K562 (cell line): ENCODE results near the gene ERP44. TPM values are rescaled to one million over a fixed set of nuclear protein-coding genes. Genes with fewer than 3 reads are reported as not detected.

Source experiments
- ATAC-seq: fragments of 200-7000 bp; cut with Tn5 transposase; 3 replicates; pipeline ENCODE4 v1.9.1; 2020; ENCODE audit warnings: moderate library complexity
- BruUV-seq: library from RNA; stranded (reverse); fragments of 400-500 nt; replicated peaks from 2 replicates; lab custom pipeline; 2021; lab: Mats Ljungman, UMichigan
- CTCF ChIA-PET: fragments of 300-600 bp; formaldehyde crosslinking; extraction: SDS; loops from one replicate; lab custom pipeline; 2021; ENCODE audit warnings: low intra/inter-chr PET ratio; lab: Yijun Ruan, JAX
- POLR2A ChIA-PET: fragments of 300-600, 350-650 bp; sonication (Branson Sonifier 250); formaldehyde crosslinking; extraction: SDS; loops from one replicate; lab custom pipeline; 2021; ENCODE audit warnings: antibody characterized with exemption, inconsistent platforms; lab: Yijun Ruan, JAX
- DNase-seq, 4 experiments: peaks; one replicate each; pipeline versions ENCODE4 v3.0.0 to v3.0.0-alpha.2; 2011 to 2018; ENCODE audit warnings: low spot score in 3 of 4, mixed read lengths in 3 of 4; ENCODE audit errors: extremely low read depth in 1 of 4
- FAIRE-seq: peaks from 2 replicates; lab custom pipeline; 2011; peaks lifted over from hg19 to GRCh38; lab: Jason Lieb, UNC
- H2AFZ ChIP-seq: 2 replicates; pipeline ENCODE4 v1.6.0; 2011; ENCODE audit warnings: low read depth, low read length, control low read depth, inconsistent platforms
- H3K27ac ChIP-seq: fragments of 200-600 bp; 3 replicates; pipeline ENCODE4 v1.8.0; 2011; ENCODE audit warnings: low read depth, mild to moderate bottlenecking, control low read depth, inconsistent platforms, low read length, moderate library complexity, mixed read lengths; ENCODE audit errors: extremely low read depth
- H3K27me3 ChIP-seq, 2 experiments: fragments of 300-600 bp in 1 of 2; 2 replicates in 1 of 2; 3 replicates in 1 of 2; pipeline versions ENCODE4 v1.6.0 to v1.8.0; 2011; ENCODE audit warnings: inconsistent platforms in 2 of 2, low read length in 2 of 2, mild to moderate bottlenecking in 1 of 2, mixed read lengths in 1 of 2, moderate library complexity in 1 of 2; ENCODE audit not compliant: control insufficient read depth in 2 of 2, insufficient read depth in 2 of 2
- H3K36me3 ChIP-seq: fragments of 300-600 bp; 3 replicates; pipeline ENCODE4 v1.8.0; 2011; ENCODE audit warnings: mild to moderate bottlenecking, low read length, inconsistent platforms; ENCODE audit not compliant: control insufficient read depth, insufficient read depth
- H3K4me1 ChIP-seq, 2 experiments: fragments of 200-600 bp in 1 of 2; replicated peaks in 1 of 2; 2 replicates in 1 of 2; 3 replicates in 1 of 2; pipeline versions ENCODE4 v1.5.1 to v1.8.0; 2011; ENCODE audit warnings: inconsistent platforms in 2 of 2, low read length in 2 of 2, mild to moderate bottlenecking in 1 of 2, mixed read lengths in 1 of 2, moderate library complexity in 1 of 2; ENCODE audit not compliant: control insufficient read depth in 2 of 2, insufficient read depth in 2 of 2
- H3K4me2 ChIP-seq: 2 replicates; pipeline ENCODE4 v1.6.1; 2011; ENCODE audit warnings: low read length, control low read depth, inconsistent platforms, mixed read lengths; ENCODE audit not compliant: insufficient read depth
- H3K4me3 ChIP-seq: fragments of 200-600 bp; sonication (generic), shearing (Covaris generic); 2 replicates; pipeline ENCODE4 v1.5.1; 2016; ENCODE audit warnings: control low read depth, inconsistent platforms
- H3K79me2 ChIP-seq: fragments of 200-600 bp; 3 replicates; pipeline ENCODE4 v1.8.0; 2011; ENCODE audit warnings: low read length, inconsistent platforms; ENCODE audit not compliant: control insufficient read depth, insufficient read depth
- H3K9ac ChIP-seq, 2 experiments: 2 replicates each; pipeline versions ENCODE4 v1.6.0 to v1.6.1; 2011; ENCODE audit warnings: low read depth in 2 of 2, low read length in 2 of 2, control low read depth in 1 of 2, inconsistent platforms in 1 of 2, mild to moderate bottlenecking in 1 of 2, mixed read lengths in 1 of 2; ENCODE audit not compliant: insufficient read depth in 1 of 2
- H3K9me1 ChIP-seq: one replicate; pipeline ENCODE4 v1.6.0; 2011; ENCODE audit warnings: inconsistent platforms, mild to moderate bottlenecking, low read length, moderate library complexity; ENCODE audit not compliant: control insufficient read depth, insufficient read depth
- H3K9me3 ChIP-seq: replicated peaks from 2 replicates; pipeline ENCODE4 v1.5.1; 2011; ENCODE audit warnings: low read depth, low read length, inconsistent platforms; ENCODE audit not compliant: control insufficient read depth, insufficient read depth
- H4K20me1 ChIP-seq: replicated peaks from 2 replicates; pipeline ENCODE4 v1.6.1; 2011; ENCODE audit warnings: low read length, inconsistent platforms, mixed read lengths; ENCODE audit not compliant: control insufficient read depth, insufficient read depth
- CEBPG ChIP-seq, 3 experiments: fragments of 200-800 bp in 1 of 3; sonication (Bioruptor generic) in 1 of 3; sonication (generic) in 1 of 3; formaldehyde crosslinking in 1 of 3; IDR thresholded peaks in 2 of 3; conservative IDR thresholded peaks in 1 of 3; 2 replicates each; pipeline versions ENCODE4 v1.6.1 to v1.8.0; 2016 to 2022; ENCODE audit warnings: missing compliant biosample characterization in 2 of 3, missing genetic modification characterization in 2 of 3, mild to moderate bottlenecking in 1 of 3, missing genetic modification reagents in 1 of 3
- FOXK2 ChIP-seq, 2 experiments: fragments of 450-650 bp; IDR thresholded peaks in 1 of 2; conservative IDR thresholded peaks in 1 of 2; 2 replicates each; pipeline ENCODE4 v1.6.1; 2016; ENCODE audit warnings: low read depth in 2 of 2, mild to moderate bottlenecking in 1 of 2
- NRF1 ChIP-seq, 2 experiments: fragments of 450-650 bp; IDR thresholded peaks in 1 of 2; conservative IDR thresholded peaks in 1 of 2; 2 replicates each; pipeline ENCODE4 v1.6.1; 2014; ENCODE audit warnings: mild to moderate bottlenecking in 2 of 2
- POU5F1 ChIP-seq: fragments of 150-350 bp; IDR thresholded peaks from 2 replicates; pipeline ENCODE4 v1.6.1; 2014; ENCODE audit warnings: borderline replicate concordance, low read length, low read depth, mild to moderate bottlenecking; ENCODE audit not compliant: partially characterized antibody
- PYGO2 ChIP-seq: fragments of 450-650 bp; IDR thresholded peaks from 2 replicates; pipeline ENCODE4 v1.6.1; 2016; ENCODE audit warnings: mild to moderate bottlenecking, missing genetic modification characterization, moderate library complexity, missing compliant biosample characterization
- ZNF589 ChIP-seq: fragments of 200-800 bp; sonication (Bioruptor generic); IDR thresholded peaks from 2 replicates; pipeline ENCODE4 v1.6.1; 2016; ENCODE audit warnings: low read depth, missing genetic modification characterization, missing compliant biosample characterization
- WGBS: fragments of 100-300 bp; shearing (Covaris generic); methylation state at CpG from one replicate; pipeline ENCODE4 v1.1.6; 2016; ENCODE audit warnings: low coverage, mixed read lengths; ENCODE audit not compliant: insufficient coverage; ENCODE audit errors: missing lambda C conversion rate; 5-methylcytosine and 5-hydroxymethylcytosine counted together
- in situ Hi-C: fragments of 300-500 bp; cut with MboI; formaldehyde crosslinking; loops from 4 replicates; pipeline ENCODE4 v1.15.0; 2018; ENCODE audit warnings: inconsistent platforms, mixed read lengths
- intact Hi-C: fragments of 100-400 bp; cut with micrococcal nuclease; formaldehyde crosslinking; loops from 2 replicates; pipeline ENCODE4 v1.14.2; 2022
- polyA plus RNA-seq, 8 experiments: library from polyadenylated mRNA; depleted of rRNA in 4 of 8; stranded (reverse) in 5 of 8; unstranded in 3 of 8; fragments of >200 nt; fragmentation: Nextera tagmentation in 2 of 8; fragmentation: Illumina TruSeq in 1 of 8; extraction: Ambion mirVana in 2 of 8; extraction: Trizol in 1 of 8; gene quantifications; 2 replicates each; pipeline versions ENCODE4 v1.2.1 to v1.2.3, GENCODE V29; 2011 to 2014; ENCODE audit warnings: inconsistent platforms in 1 of 8, missing spikeins in 1 of 8
- total RNA-seq, 7 experiments: library from RNA; depleted of rRNA in 6 of 7; stranded (reverse); fragments of >200 nt in 6 of 7; fragmentation: Illumina TruSeq in 2 of 7; extraction: Trizol in 2 of 7; gene quantifications; 2 replicates each; pipeline versions ENCODE4 v1.2.1 to v1.2.3, GENCODE V29; 2011 to 2021; ENCODE audit warnings: low replicate concordance in 1 of 7
- TF ChIP-seq, protein P1 (sequence below): sonication (generic); formaldehyde crosslinking; IDR thresholded peaks from 2 replicates; pipeline ENCODE4 v1.8.0; 2022; ENCODE audit warnings: mild to moderate bottlenecking, missing genetic modification reagents

The ERP44 gene
- total and polyA plus RNA-seq, 9 of the 15 experiments (the other 6 are each of a cell fraction or from before 2014, with no cell fraction given) = 9.2 to 23.4 (median 13.6) TPM

DNA sequence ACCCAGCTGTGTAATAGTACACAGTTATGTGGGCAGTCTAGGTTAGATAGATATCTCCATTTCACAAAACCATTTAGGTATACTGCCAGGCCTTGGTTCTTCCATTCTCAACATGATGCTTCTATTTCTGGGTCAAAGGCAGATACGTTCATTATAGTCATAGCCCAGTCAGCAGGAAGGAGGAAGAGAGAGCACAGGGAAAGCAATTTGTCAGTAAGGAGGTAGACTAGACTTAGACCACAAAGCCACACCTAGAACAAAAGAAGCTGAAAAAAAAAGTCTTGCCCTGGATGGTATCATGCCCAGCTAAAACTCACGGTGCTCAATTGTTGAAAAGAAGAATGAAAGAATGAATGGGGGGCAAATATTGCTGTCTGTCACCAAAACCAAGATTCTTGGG, 7.8 kb upstream of the ERP44 start:
- POLR2A ChIA-PET = no interaction called here
- H2AFZ ChIP-seq = no peak overlapping the region
- no peak for FAIRE-seq
- ATAC-seq = no peak
- BruUV-seq = no TSS peak
- no peak for DNase-seq
- no peak overlapping the region for H3K4me3 ChIP-seq
- H3K79me2 ChIP-seq = 0 out of 3 replicates have a peak, but pooled peaks cover 3% of the 10 kb centered on the region
- no peaks in the 10 kb centered on the region for H3K27me3 ChIP-seq
- H3K9ac ChIP-seq = no peak overlapping the region
- H3K4me2 ChIP-seq = no peak overlapping the region
- no peaks in the 10 kb centered on the region for H3K9me3 ChIP-seq
- TF ChIP-seq ZNF589 = no peak
- TF ChIP-seq PYGO2 (tag) = no peak
- TF ChIP-seq NRF1 (conservative IDR thresholded peaks at IDR 0.05 in 1 of 2, IDR thresholded peaks at IDR 0.05 in 1 of 2) = no peak
- TF ChIP-seq, protein P1, sequence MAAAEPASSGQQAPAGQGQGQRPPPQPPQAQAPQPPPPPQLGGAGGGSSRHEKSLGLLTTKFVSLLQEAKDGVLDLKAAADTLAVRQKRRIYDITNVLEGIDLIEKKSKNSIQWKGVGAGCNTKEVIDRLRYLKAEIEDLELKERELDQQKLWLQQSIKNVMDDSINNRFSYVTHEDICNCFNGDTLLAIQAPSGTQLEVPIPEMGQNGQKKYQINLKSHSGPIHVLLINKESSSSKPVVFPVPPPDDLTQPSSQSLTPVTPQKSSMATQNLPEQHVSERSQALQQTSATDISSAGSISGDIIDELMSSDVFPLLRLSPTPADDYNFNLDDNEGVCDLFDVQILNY (CRISPR knock-in tag) = no peak
- no peak for TF ChIP-seq CEBPG (CRISPR knock-in tag; IDR thresholded peaks at IDR 0.05)
- no peak for TF ChIP-seq CEBPG (tag; conservative IDR thresholded peaks at IDR 0.05 in 1 of 2, IDR thresholded peaks at IDR 0.05 in 1 of 2)
- TF ChIP-seq POU5F1 = no peak
- TF ChIP-seq FOXK2 (conservative IDR thresholded peaks at IDR 0.05 in 1 of 2, IDR thresholded peaks at IDR 0.05 in 1 of 2; ENCODE audit: low read depth in 2 of 2) = no peak
- peaks cover 51% of the 10 kb centered on the region; the same call in 2 of the 3 replicates for H3K36me3 ChIP-seq
- in situ Hi-C loops = no loop called here
- CTCF ChIA-PET = no interaction called here
- no peaks in the 10 kb centered on the region for H4K20me1 ChIP-seq
- H3K9me1 ChIP-seq = no peaks in the 10 kb centered on the region
- no peaks in the 10 kb centered on the region; a peak in 1 of 5 replicates for H3K4me1 ChIP-seq
- intact Hi-C loops = no loop called here
- no peak overlapping the region for H3K27ac ChIP-seq
- 75% methylated on average over 2 of the region's 2 CpGs for WGBS
